H9 (cell line): Measurements from ENCODE around the gene GDPD4. TPM values are rescaled to one million over a fixed set of nuclear protein-coding genes. Genes with fewer than 3 reads are reported as not detected.

Experiments
- DNase-seq: peaks from one replicate; pipeline ENCODE4 v3.0.0-alpha.2; 2017
- H2AFZ ChIP-seq: one replicate; pipeline ENCODE4 v1.6.1; 2013; ENCODE audit warnings: mild to moderate bottlenecking, low read length, control low read depth, moderate library complexity
- H2AK5ac ChIP-seq: 2 replicates; pipeline ENCODE4 v1.6.1; 2013; ENCODE audit warnings: low read length, control low read depth, mixed read lengths; ENCODE audit not compliant: insufficient read length
- H2BK120ac ChIP-seq: one replicate; pipeline ENCODE4 v1.6.1; 2013; ENCODE audit warnings: low read depth, mild to moderate bottlenecking, low read length, control low read depth, inconsistent platforms; ENCODE audit not compliant: poor library complexity, severe bottlenecking
- H2BK12ac ChIP-seq: 2 replicates; pipeline ENCODE4 v1.6.1; 2013; ENCODE audit warnings: low read length, control low read depth, mixed read lengths, low read depth; ENCODE audit not compliant: insufficient read length
- H2BK15ac ChIP-seq: 2 replicates; pipeline ENCODE4 v1.6.1; 2013; ENCODE audit warnings: low read depth, low read length, control low read depth
- H2BK20ac ChIP-seq: one replicate; pipeline ENCODE4 v1.6.1; 2013; ENCODE audit warnings: low read depth, mild to moderate bottlenecking, low read length, control low read depth, inconsistent platforms; ENCODE audit not compliant: poor library complexity, severe bottlenecking
- H2BK5ac ChIP-seq: 2 replicates; pipeline ENCODE4 v1.6.1; 2013; ENCODE audit warnings: low read length, control low read depth, mixed read lengths; ENCODE audit not compliant: insufficient read length
- H3K14ac ChIP-seq: 2 replicates; pipeline ENCODE4 v1.6.1; 2013; ENCODE audit warnings: low read length, control low read depth; ENCODE audit not compliant: insufficient read depth
- H3K18ac ChIP-seq: 2 replicates; pipeline ENCODE4 v1.6.1; 2013; ENCODE audit warnings: low read depth, mild to moderate bottlenecking, mixed read lengths, low read length, control low read depth; ENCODE audit not compliant: insufficient read length
- H3K23ac ChIP-seq: 2 replicates; pipeline ENCODE4 v1.6.1; 2013; ENCODE audit warnings: low read length, control low read depth, mixed read lengths, low read depth; ENCODE audit not compliant: insufficient read length
- H3K23me2 ChIP-seq: 2 replicates; pipeline ENCODE4 v1.6.1; 2013; ENCODE audit warnings: low read depth, mild to moderate bottlenecking, mixed read lengths, low read length, control low read depth; ENCODE audit not compliant: insufficient read length, poor library complexity, severe bottlenecking
- H3K27ac ChIP-seq: 2 replicates; pipeline ENCODE4 v1.5.1; 2013; ENCODE audit warnings: low read length, control low read depth, mixed read lengths, low read depth; ENCODE audit not compliant: insufficient read length
- H3K27me3 ChIP-seq: 2 replicates; pipeline ENCODE4 v1.6.1; 2013; ENCODE audit warnings: low read length, control low read depth, inconsistent platforms; ENCODE audit not compliant: insufficient read depth
- H3K4ac ChIP-seq: 2 replicates; pipeline ENCODE4 v1.6.1; 2013; ENCODE audit warnings: low read depth, mild to moderate bottlenecking, control low read depth, inconsistent platforms, low read length, moderate library complexity
- H3K4me1 ChIP-seq: 2 replicates; pipeline ENCODE4 v1.6.1; 2013; ENCODE audit warnings: low read length, control low read depth, inconsistent platforms; ENCODE audit not compliant: insufficient read depth
- H3K4me2 ChIP-seq: 2 replicates; pipeline ENCODE4 v1.6.1; 2013; ENCODE audit warnings: low read length, control low read depth, mixed read lengths; ENCODE audit not compliant: insufficient read length, insufficient read depth
- H3K56ac ChIP-seq: 2 replicates; pipeline ENCODE4 v1.6.1; 2013; ENCODE audit warnings: low read depth, mild to moderate bottlenecking, mixed read lengths, low read length, control low read depth; ENCODE audit not compliant: insufficient read length
- H3K79me1 ChIP-seq: 2 replicates; pipeline ENCODE4 v1.6.1; 2013; ENCODE audit warnings: low read depth, mild to moderate bottlenecking, moderate library complexity, low read length, control low read depth, inconsistent platforms; ENCODE audit not compliant: insufficient read depth, poor library complexity, severe bottlenecking
- H3K79me2 ChIP-seq: 2 replicates; pipeline ENCODE4 v1.6.1; 2013; ENCODE audit warnings: low read length, control low read depth, inconsistent platforms; ENCODE audit not compliant: insufficient read depth
- H3K9ac ChIP-seq: 2 replicates; pipeline ENCODE4 v1.6.1; 2013; ENCODE audit warnings: low read length, control low read depth, mixed read lengths; ENCODE audit not compliant: insufficient read length; ENCODE audit errors: extremely low read depth
- H3K9me3 ChIP-seq: one replicate; pipeline ENCODE4 v1.6.1; 2013; ENCODE audit warnings: low read depth, low read length, inconsistent platforms; ENCODE audit not compliant: control insufficient read depth
- H3T11ph ChIP-seq: one replicate; pipeline ENCODE4 v1.6.1; 2013; ENCODE audit warnings: mild to moderate bottlenecking, low read length, control low read depth, inconsistent platforms
- H4K20me1 ChIP-seq: one replicate; pipeline ENCODE4 v1.6.1; 2013; ENCODE audit not compliant: control insufficient read depth, insufficient read length, insufficient read depth
- H4K5ac ChIP-seq: 2 replicates; pipeline ENCODE4 v1.6.1; 2013; ENCODE audit warnings: low read depth, mild to moderate bottlenecking, mixed read lengths, low read length, control low read depth; ENCODE audit not compliant: insufficient read length
- H4K8ac ChIP-seq: replicated peaks from 2 replicates; pipeline ENCODE4 v1.6.1; 2013; ENCODE audit warnings: low read length, control low read depth, mixed read lengths, low read depth; ENCODE audit not compliant: insufficient read length
- H4K91ac ChIP-seq: 2 replicates; pipeline ENCODE4 v1.6.1; 2013; ENCODE audit warnings: low read depth, mild to moderate bottlenecking, moderate library complexity, mixed read lengths, low read length, control low read depth; ENCODE audit not compliant: insufficient read length
- H3K27ac Mint-ChIP-seq, 3 experiments: 2 replicates in 2 of 3; 3 replicates in 1 of 3; pipeline ENCODE4 v1.8.0; 2020 to 2021; ENCODE audit warnings: mixed read lengths in 3 of 3, mild to moderate bottlenecking in 1 of 3, moderate library complexity in 1 of 3
- H3K27me3 Mint-ChIP-seq: 2 replicates; pipeline ENCODE4 v1.8.0; 2021; ENCODE audit warnings: low read depth, mild to moderate bottlenecking, moderate library complexity, mixed read lengths
- H3K36me3 Mint-ChIP-seq, 3 experiments: 2 replicates in 2 of 3; 3 replicates in 1 of 3; pipeline ENCODE4 v1.8.0; 2020 to 2021; ENCODE audit warnings: low read depth in 3 of 3, mixed read lengths in 3 of 3; ENCODE audit not compliant: insufficient read depth in 1 of 3
- H3K4me1 Mint-ChIP-seq, 2 experiments: 2 replicates each; pipeline ENCODE4 v1.8.0; 2020; ENCODE audit warnings: mixed read lengths in 2 of 2
- H3K4me3 Mint-ChIP-seq, 2 experiments: 2 replicates in 1 of 2; 3 replicates in 1 of 2; pipeline ENCODE4 v1.8.0; 2020 to 2021; ENCODE audit warnings: mild to moderate bottlenecking in 2 of 2, mixed read lengths in 2 of 2, moderate library complexity in 1 of 2
- H3K9me3 Mint-ChIP-seq, 2 experiments: 2 replicates in 1 of 2; 3 replicates in 1 of 2; pipeline ENCODE4 v1.8.0; 2020; ENCODE audit warnings: mild to moderate bottlenecking in 2 of 2, mixed read lengths in 2 of 2, moderate library complexity in 1 of 2
- WGBS: extraction: QIAGEN DNeasy Blood & Tissue Kit; methylation state at CpG from one replicate; pipeline ENCODE4 v1.1.7; 2013; ENCODE audit warnings: missing lambda C conversion rate, low lambda C conversion rate, mixed read lengths; ENCODE audit not compliant: insufficient read length; ENCODE audit errors: extremely low coverage; 5-methylcytosine and 5-hydroxymethylcytosine counted together
- total RNA-seq: library from RNA; stranded (reverse); gene quantifications from 2 replicates; pipeline ENCODE4 v1.2.1, GENCODE V29; 2021
- TF ChIP-seq, protein P1 (sequence below): fragments of 200-600 bp; sonication (generic); conservative IDR thresholded peaks from 3 replicates; pipeline ENCODE4 v1.8.0; 2021; ENCODE audit warnings: antibody characterized with exemption, mild to moderate bottlenecking

The GDPD4 gene
- total RNA-seq, 1 experiment from 2014 or later: not detected

- DNase-seq: no peak
Measured at GRCh38 chr11:77211594-77212251, 89.8 kb downstream of the GDPD4 start.

More at GRCh38 chr11:77211594-77212251, 89.8 kb downstream of the GDPD4 start:
- H2BK12ac ChIP-seq: no peak overlapping the region
- H3K79me2 ChIP-seq: no peaks in the 10 kb centered on the region
- H2BK20ac ChIP-seq: no peak overlapping the region
- no peak overlapping the region for H3K14ac ChIP-seq
- H4K91ac ChIP-seq: no peak overlapping the region
- H3K23me2 ChIP-seq: no peaks in the 10 kb centered on the region
- peaks cover 0 to 5% of the 10 kb centered on the region in 2 experiments; a peak in 2 of 4 replicates for H3K4me1 Mint-ChIP-seq
- H4K20me1 ChIP-seq: no peaks in the 10 kb centered on the region
- no peak overlapping the region for H2BK120ac ChIP-seq
- no peaks in the 10 kb centered on the region for H3K79me1 ChIP-seq
- H3K27ac ChIP-seq: no peak overlapping the region
- no peak overlapping the region for H2AK5ac ChIP-seq
- H3K56ac ChIP-seq: no peak overlapping the region
- TF ChIP-seq, protein P1, sequence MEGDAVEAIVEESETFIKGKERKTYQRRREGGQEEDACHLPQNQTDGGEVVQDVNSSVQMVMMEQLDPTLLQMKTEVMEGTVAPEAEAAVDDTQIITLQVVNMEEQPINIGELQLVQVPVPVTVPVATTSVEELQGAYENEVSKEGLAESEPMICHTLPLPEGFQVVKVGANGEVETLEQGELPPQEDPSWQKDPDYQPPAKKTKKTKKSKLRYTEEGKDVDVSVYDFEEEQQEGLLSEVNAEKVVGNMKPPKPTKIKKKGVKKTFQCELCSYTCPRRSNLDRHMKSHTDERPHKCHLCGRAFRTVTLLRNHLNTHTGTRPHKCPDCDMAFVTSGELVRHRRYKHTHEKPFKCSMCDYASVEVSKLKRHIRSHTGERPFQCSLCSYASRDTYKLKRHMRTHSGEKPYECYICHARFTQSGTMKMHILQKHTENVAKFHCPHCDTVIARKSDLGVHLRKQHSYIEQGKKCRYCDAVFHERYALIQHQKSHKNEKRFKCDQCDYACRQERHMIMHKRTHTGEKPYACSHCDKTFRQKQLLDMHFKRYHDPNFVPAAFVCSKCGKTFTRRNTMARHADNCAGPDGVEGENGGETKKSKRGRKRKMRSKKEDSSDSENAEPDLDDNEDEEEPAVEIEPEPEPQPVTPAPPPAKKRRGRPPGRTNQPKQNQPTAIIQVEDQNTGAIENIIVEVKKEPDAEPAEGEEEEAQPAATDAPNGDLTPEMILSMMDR: no peak
- peaks cover 1% of the 10 kb centered on the region; the same call in 1 of the 2 replicates for H3K27me3 Mint-ChIP-seq
- H3K27me3 ChIP-seq: no peaks in the 10 kb centered on the region
- H3K23ac ChIP-seq: no peak overlapping the region
- no peak overlapping the region for H3K4ac ChIP-seq
- no peaks in the 10 kb centered on the region for H3K9me3 ChIP-seq
- no peaks in the 10 kb centered on the region for H3K4me1 ChIP-seq
- H3K18ac ChIP-seq: no peak overlapping the region
- H3K36me3 Mint-ChIP-seq: no peaks in the 10 kb centered on the region; a peak in 1 of 7 replicates
- no peak overlapping the region; a peak in 1 of 7 replicates for H3K27ac Mint-ChIP-seq
- no peak overlapping the region for H4K8ac ChIP-seq
- no peak overlapping the region for H3T11ph ChIP-seq
- H2BK5ac ChIP-seq: no peak overlapping the region
- H3K4me3 Mint-ChIP-seq: no peak overlapping the region
- no peak overlapping the region for H3K4me2 ChIP-seq
- H2AFZ ChIP-seq: no peak overlapping the region
- no CpG with 5 or more reads among the region's 11 CpGs for WGBS
- no peak overlapping the region for H3K9ac ChIP-seq
- H3K9me3 Mint-ChIP-seq: no peaks in the 10 kb centered on the region
- no peak overlapping the region for H4K5ac ChIP-seq
- no peak overlapping the region for H2BK15ac ChIP-seq
